ACHN (cell line): Measurements from ENCODE around the gene CLTCL1.
"Not testable (repeated sequence)": the region's sequence is repeated elsewhere in the genome, so short reads cannot be mapped to it uniquely, and the experiment has no call there.

Experiments
- DNase-seq: peaks from one replicate; pipeline ENCODE4 v3.0.0-alpha.2; 2015
- in situ Hi-C: cut with HindIII; loops from 2 replicates; pipeline ENCODE4 v1.10.0; 2017; ENCODE audit warnings: low sequenced_read_pairs, low pct_ligation_motif_present, low pct_unique_long_range_greater_than_20kb

CLTCL1 gene

GRCh38 chr22:19206287-19206686 is 85.2 kb downstream of the CLTCL1 start:
- DNase-seq, result no peak
- in situ Hi-C loops, result no loop called here

- DNase-seq, result no peak
- in situ Hi-C loops, result no loop called here
These were observed 86.9 kb downstream of the CLTCL1 start for GRCh38 chr22:19204640-19205039.

- in situ Hi-C loops, result no loop called here
- DNase-seq, result no peak
These were observed 87.7 kb downstream of the CLTCL1 start for GRCh38 chr22:19203834-19204233.

GRCh38 chr22:19202799-19203186 is 88.7 kb downstream of the CLTCL1 start:
- DNase-seq, in situ Hi-C loops: not testable (repeated sequence)

GRCh38 chr22:19201869-19202798 is 89.4 kb downstream of the CLTCL1 start:
- in situ Hi-C loops, result no loop called here
- DNase-seq, result no peak

DNA sequence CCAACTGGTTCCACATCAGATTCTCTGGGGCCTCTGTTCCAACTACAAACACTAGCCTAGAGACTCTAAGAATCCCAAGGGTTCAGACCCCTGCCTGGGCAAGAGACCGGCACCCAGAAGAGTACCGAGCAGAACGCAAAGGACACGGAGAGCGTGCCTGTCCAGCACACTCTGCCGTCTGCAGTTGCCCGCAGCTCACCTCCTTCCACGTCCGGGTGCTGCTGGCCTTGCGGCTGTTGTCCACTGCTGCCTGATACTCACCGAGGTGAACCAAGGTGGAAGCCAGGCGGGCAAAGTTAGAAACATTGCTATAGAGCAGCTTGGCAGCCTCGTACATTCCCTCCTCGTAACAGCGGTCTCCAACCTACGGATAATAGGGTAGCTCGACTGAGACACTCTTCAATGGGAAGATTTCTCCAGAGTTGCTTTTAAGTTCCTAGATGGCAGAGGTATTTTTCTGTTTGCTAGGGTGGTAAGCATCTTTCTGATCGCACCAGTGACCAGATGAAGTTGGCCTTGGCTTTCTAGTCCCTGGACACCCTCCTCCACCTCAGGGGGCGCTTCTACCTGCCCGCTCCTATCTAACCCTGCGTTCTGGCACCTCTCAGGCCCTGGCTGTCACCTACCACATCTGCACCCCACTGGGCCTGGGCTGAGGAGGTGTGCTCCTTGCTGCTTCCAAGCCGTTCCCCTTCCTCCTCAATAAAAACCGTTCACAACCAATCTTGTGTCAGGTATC is 90.2 kb downstream of the CLTCL1 start:
- no peak for DNase-seq
- in situ Hi-C loops, result no loop called here

DNA sequence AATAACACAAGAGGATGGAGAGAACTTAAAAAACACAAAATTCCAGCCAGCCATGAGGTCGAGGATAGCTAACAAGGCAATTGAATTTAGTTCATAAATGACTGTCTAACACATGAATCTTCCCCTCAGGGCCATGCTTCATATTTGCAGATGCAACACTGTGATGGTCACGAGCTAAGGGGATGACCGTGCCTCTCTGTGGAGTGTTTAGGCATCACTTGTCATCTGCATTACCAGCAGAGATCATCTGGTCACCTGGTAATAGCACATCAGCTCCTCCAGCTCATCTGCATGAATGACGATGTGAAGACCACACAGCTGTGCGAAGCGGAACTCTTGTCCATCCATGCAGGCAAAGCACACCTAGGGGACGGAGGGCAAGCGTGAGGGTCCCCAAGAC is 92.0 kb downstream of the CLTCL1 start:
- DNase-seq, result no peak
- in situ Hi-C loops, result no loop called here

DNA sequence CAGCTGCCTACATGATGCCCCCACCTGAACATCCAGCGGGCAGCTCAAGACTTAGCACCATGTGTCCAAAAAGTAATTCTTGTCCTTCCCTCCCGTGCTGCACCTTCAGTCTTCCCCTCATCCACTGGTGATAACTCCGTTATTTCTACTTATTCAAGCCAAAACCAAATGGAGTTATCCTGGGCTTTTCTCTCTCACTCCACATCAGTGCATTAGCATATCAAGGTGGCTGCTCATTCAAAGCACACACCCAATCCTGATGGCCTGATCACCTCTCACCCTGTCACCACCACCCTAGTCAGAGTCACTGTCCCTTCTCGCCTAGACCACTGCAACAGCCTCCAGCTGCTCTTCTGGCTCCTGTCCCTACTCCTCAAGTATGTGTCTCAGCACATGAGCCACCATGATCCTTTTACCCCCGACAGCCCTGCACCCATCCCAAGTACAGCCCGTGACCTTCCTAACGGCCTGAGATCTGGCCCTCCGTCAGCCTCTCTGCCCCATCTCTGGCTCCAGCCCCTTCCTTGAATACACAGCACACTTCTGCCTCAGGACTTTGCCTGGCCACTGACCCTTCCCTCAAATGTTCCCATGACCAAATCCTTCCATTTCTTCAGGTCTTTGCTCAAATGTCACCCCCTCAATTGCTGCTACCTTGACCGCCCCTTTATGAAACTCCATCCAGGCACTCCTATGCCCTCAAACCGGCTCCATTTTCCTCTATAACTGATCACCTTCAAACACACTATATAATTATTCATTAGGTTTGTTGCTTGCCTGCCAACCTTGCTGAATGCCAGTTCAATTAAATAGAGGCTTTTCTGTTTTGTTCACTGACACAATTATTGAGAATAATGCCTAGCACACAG is 93.3 kb downstream of the CLTCL1 start:
- DNase-seq, result no peak
- in situ Hi-C loops, result no loop called here

DNA sequence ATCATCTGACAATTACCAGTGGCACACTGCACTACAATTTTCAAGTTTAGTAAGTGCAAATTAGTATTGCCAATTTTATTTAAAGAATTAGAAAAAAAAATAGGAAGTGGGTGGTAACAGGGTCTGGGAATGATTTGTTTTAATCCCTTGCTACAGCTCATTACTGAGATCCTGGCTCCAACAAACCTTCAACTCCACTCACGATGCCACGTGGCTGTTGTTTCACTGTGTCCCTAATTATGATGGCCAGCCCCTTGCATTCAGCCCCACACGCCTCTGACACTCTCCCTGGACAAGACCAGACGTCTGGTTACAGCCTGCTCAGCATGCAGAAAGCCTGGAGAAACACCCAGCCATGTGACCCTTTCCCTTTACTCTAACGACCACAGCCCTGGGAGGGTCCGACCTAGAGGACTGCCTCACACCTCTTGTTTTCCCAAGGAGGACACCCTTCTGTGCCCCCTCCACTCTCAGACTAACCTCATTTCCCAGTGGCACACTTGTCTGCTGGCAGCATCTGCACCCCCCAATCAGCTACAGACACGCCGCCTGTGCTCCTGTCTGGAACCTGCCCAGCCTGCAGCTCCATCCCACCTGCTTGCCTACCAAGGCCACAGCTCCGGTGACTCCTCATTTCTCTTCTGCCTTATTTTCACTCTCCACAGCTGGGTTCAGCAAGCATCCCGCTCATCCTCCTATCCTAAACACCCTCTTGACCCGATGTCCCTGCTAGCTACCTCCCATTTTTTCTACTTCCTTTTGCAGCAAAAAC is 94.5 kb downstream of the CLTCL1 start:
- in situ Hi-C loops, result no loop called here
- no peak for DNase-seq

DNA sequence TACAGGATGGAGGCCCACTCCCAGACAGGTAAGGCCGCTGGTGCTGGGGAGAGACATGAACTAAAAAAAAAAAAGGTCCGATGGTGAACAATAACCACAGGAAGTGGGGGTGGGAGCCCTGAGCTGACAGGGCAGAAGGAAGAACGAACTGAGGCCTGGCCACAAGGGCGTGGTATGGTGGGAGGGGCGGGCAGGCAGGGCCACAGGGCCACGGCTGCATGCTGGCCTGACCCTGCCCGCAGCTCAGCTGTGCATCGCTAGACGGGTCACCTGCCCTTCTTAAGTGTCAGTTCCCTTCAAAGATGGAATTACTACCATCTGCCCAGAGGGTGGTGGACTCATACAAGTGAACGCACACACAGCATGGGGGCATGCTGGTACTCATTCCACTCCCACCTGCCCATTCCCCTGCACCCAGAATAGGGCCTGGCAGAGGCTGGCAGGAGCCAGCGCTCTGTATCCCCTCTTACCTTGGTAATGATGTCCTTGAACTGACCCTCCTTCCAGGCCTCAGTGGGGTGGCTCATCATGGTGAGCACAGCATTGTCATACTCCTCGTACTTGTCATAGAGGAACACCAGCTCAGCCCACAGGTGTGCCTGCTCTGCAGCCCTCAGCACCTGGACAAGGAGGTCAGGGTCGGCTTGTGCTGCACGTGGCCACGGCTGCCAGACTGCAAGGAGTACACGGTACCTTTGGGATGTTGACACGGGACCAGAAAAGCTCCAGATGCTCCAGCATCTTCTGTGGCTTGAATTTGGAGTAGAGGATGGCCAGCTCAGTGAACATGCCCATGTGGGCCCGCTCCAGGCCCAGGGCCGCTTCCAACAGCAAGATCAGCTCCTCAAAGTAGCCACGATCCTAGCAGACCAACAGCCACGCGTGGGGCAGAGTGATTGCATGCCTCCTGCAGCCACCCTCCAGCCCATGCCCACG is 95.5 kb downstream of the CLTCL1 start:
- in situ Hi-C loops, result no loop called here
- no peak for DNase-seq

GRCh38 chr22:19194766-19195536 is 96.6 kb downstream of the CLTCL1 start:
- in situ Hi-C loops, result no loop called here
- no peak for DNase-seq

DNA sequence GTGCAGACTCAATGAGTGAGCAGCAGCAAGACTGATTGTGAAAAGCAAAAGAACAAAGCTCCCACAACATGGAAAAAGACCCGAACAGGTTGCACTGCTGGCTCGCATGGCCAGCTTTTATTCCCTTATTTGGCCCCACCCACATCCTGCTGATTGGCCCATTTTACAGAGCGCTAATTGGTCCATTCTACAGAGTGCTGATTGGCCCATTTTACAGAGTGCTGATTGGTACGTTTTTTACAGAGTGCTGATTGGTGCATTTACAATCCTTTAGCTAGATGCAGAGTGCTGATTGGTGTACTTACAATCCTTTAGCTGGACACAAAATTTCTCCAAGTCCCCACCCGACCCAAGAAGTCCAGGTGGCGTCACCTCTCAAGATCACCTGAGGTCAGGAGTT is 97.6 kb downstream of the CLTCL1 start:
- in situ Hi-C loops, result no loop called here

DNA sequence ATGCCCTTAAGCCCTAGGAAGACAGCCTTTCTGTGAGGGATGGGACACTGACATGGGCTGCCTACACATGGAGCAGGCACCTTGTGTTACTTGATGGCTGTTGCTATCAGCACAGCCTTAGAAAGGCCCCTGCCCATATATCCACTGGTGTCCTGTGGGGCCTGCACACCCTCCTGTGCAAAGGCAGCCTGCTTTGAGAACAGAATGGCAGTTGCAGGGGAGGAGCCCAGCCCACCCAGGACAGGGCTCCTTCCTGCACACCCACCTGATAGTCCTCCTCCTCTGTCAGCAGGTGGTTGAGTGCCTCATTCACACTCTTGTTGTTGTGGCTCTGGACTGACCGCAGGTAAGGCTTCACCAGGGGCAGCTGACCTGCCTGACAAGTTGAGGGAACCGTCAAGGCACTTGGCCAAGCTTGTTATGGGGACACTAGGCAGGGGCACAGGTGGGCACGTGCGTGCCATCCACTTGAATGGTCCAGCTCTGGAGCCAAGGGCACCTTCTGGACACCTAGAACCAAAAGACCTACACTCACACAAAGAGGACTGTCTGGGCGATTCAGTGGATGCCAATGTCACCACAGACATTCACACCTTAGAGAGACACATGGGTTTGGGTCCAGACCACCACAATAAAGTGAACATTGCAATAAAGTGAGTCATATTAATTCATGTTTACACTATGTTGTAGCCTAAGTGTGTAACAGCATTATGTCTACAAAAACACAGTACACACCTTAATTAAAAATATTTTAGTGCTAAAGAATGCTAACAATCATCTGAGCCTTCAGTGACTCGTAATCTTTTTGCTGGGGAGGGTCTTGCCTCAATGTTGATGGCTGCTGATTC is 103.6 kb downstream of the CLTCL1 start:
- in situ Hi-C loops, result no loop called here
- no peak for DNase-seq

More for the DNA sequence above, 97.6 kb downstream of the CLTCL1 start:
- no peak for DNase-seq

DNA sequence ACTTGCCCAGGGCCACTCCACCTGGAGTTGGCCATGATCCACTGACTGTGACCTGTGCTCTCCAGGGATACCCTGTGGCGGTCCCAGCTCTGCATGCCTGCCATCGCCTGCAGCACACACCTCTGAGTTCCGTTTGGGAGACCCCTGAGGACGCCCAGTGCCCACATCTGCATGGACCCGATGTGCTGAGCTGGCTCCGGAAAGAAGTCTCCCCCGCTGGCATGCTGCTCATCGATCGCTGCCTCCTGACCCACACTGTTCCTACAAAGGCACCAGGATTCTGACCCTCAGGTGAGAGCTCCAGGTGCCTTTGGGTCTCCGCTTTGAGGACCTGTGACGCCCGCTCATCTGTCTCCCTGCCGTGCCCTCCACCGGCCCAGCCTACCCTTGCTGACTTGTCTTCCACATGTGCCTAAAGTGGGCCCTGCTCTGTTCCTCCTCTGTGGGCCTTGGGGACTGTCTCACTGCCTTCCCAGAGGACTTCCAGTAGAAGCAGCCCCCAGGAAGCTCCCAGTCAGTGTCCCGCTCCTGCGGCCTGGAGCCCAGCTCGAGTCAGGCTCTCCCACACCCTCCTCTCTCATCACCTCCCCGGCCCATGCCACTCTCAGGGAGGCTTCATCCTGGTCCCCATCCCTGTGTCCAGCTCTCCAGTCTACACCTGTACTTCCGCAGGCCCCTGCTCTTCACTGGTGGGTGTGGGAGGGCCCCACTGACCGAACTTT is 107.1 kb downstream of the CLTCL1 start:
- in situ Hi-C loops, result no loop called here
- no peak for DNase-seq

DNA sequence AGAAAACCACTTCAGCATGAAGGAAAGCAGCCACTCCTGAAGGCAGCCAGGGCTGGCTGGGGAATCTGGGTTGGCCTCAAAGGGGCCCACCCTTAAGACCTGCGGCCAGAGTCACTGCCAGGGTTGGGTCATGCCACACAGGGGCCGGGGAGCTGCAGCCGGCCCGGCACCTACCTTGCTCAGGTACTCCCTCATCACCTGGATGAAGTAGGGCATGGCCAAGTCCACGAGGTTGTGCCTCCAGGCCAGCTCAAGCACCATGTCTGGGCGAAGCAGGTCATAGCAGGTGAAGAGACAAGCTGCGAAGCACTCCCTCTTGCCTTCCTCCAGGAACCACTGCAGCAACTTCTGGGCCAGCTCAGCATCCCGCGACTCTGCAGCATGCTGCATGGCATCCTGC is 108.3 kb downstream of the CLTCL1 start:
- in situ Hi-C loops, result no loop called here
- no peak for DNase-seq
